DND-41 (cell line): ENCODE results near the gene TMEFF2.

ENCODE experiments used
- ATAC-seq: fragments of 200-7000 bp; cut with Tn5 transposase; 3 replicates; pipeline ENCODE4 v1.9.1; 2021; ENCODE audit warnings: low read depth; ENCODE audit not compliant: insufficient read depth
- DNase-seq: peaks from one replicate; pipeline ENCODE4 v3.0.0-alpha.2; 2020
- H2AFZ ChIP-seq: 2 replicates; pipeline ENCODE4 v1.6.0; 2012; ENCODE audit warnings: low read depth, low read length
- H3K27ac ChIP-seq: 2 replicates; pipeline ENCODE4 v1.5.1; 2012; ENCODE audit warnings: low read length, inconsistent platforms
- H3K27me3 ChIP-seq: fragments of 200-600 bp; sonication (generic); 2 replicates; pipeline ENCODE4 v1.6.0; 2012; ENCODE audit warnings: low read length, mild to moderate bottlenecking, inconsistent platforms; ENCODE audit not compliant: insufficient read depth, poor library complexity
- H3K36me3 ChIP-seq: 2 replicates; pipeline ENCODE4 v1.5.1; 2012; ENCODE audit warnings: low read length, inconsistent platforms; ENCODE audit not compliant: insufficient read depth
- H3K4me1 ChIP-seq: 2 replicates; pipeline ENCODE4 v1.5.1; 2012; ENCODE audit warnings: mild to moderate bottlenecking, low read length; ENCODE audit not compliant: insufficient read depth
- H3K4me2 ChIP-seq: 2 replicates; pipeline ENCODE4 v1.6.0; 2012; ENCODE audit warnings: mild to moderate bottlenecking, moderate library complexity, low read length, inconsistent platforms; ENCODE audit not compliant: insufficient read depth
- H3K4me3 ChIP-seq, 2 experiments: fragments of 200-600 bp in 1 of 2; shearing (Covaris generic) in 1 of 2; 2 replicates each; pipeline ENCODE4 v1.5.1; 2012 to 2016; ENCODE audit warnings: inconsistent platforms in 2 of 2, low read length in 2 of 2, mild to moderate bottlenecking in 2 of 2, low read depth in 1 of 2, moderate library complexity in 1 of 2
- H3K79me2 ChIP-seq: 2 replicates; pipeline ENCODE4 v1.6.0; 2012; ENCODE audit warnings: low read length, inconsistent platforms; ENCODE audit not compliant: insufficient read depth
- H3K9ac ChIP-seq: 2 replicates; pipeline ENCODE4 v1.6.0; 2012; ENCODE audit warnings: low read depth, mild to moderate bottlenecking, inconsistent platforms, low read length, moderate library complexity
- H3K9me3 ChIP-seq: 2 replicates; pipeline ENCODE4 v1.5.1; 2012; ENCODE audit warnings: low read length, moderate library complexity, mild to moderate bottlenecking, inconsistent platforms; ENCODE audit not compliant: insufficient read depth, severe bottlenecking
- H4K20me1 ChIP-seq: 2 replicates; pipeline ENCODE4 v1.6.0; 2012; ENCODE audit warnings: low read length; ENCODE audit not compliant: insufficient read depth
- EZH2 ChIP-seq: IDR thresholded peaks from 3 replicates; pipeline ENCODE4 v1.6.1; 2012; ENCODE audit warnings: borderline replicate concordance, low read depth, mild to moderate bottlenecking, moderate library complexity, low read length, inconsistent platforms; ENCODE audit not compliant: severe bottlenecking
- TF ChIP-seq, protein P1 (sequence below): IDR thresholded peaks from 2 replicates; pipeline ENCODE4 v1.5.1; 2012; ENCODE audit warnings: borderline replicate concordance, low read length, moderate library complexity, mild to moderate bottlenecking; ENCODE audit not compliant: poor library complexity, severe bottlenecking; ENCODE audit errors: extremely low read depth

Gene TMEFF2

DNA sequence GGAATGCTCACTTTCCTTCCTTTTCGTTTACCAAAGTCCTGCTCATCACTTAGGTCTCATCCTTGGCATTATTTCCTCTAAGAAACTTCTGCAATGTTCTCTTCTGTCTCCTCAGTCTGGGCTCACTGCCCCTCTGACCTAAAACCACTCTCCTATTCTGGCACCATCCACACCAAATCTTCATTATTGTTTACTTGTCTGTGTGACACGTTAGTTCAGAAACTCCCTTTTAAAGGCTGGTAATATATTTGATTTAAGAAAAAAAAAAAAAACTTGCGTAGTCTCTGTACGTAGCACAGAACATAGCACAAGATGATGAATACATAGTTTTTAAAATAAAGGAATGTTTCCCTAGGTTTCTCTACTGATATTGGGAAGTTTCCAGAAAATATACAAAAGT, 229.0 kb downstream of the TMEFF2 start:
- no peak overlapping the region for H3K4me3 ChIP-seq
- ATAC-seq (no peak), DNase-seq (no peak)
- TF ChIP-seq EZH2, result no peak
- TF ChIP-seq, protein P1, sequence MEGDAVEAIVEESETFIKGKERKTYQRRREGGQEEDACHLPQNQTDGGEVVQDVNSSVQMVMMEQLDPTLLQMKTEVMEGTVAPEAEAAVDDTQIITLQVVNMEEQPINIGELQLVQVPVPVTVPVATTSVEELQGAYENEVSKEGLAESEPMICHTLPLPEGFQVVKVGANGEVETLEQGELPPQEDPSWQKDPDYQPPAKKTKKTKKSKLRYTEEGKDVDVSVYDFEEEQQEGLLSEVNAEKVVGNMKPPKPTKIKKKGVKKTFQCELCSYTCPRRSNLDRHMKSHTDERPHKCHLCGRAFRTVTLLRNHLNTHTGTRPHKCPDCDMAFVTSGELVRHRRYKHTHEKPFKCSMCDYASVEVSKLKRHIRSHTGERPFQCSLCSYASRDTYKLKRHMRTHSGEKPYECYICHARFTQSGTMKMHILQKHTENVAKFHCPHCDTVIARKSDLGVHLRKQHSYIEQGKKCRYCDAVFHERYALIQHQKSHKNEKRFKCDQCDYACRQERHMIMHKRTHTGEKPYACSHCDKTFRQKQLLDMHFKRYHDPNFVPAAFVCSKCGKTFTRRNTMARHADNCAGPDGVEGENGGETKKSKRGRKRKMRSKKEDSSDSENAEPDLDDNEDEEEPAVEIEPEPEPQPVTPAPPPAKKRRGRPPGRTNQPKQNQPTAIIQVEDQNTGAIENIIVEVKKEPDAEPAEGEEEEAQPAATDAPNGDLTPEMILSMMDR, result no peak
- no peaks in the 10 kb centered on the region for H3K4me1 ChIP-seq
- no peaks in the 10 kb centered on the region for H4K20me1 ChIP-seq
- H3K9ac ChIP-seq, result no peak overlapping the region
- no peaks in the 10 kb centered on the region for H3K36me3 ChIP-seq
- no peak overlapping the region for H3K27ac ChIP-seq
- H2AFZ ChIP-seq, result no peak overlapping the region
- H3K9me3 ChIP-seq, result no peaks in the 10 kb centered on the region
- peaks cover 9% of the 10 kb centered on the region for H3K27me3 ChIP-seq
- H3K4me2 ChIP-seq, result no peak overlapping the region
- no peaks in the 10 kb centered on the region for H3K79me2 ChIP-seq

DNA sequence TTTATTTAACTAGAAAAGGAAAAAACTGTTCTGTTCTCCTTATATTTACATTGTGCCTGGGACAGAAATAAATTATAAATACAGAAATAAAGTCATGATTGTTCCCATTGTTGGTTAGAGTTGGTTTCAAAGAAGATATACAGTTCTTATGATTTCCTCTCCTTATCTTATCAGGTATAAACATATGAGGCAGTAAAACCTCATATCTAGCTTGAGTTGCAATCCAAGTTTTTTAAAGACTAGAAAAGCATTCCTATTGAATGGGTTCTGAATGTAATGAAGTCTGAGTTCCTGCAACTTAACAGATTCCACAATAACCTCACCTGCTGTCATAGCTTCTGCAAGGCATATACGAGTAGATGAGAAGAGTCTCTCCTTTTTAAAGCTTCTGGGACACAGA, 233.2 kb downstream of the TMEFF2 start:
- no peak for DNase-seq
- no peak for TF ChIP-seq EZH2
- TF ChIP-seq, protein P1, result no peak
- Histone ChIP-seq H3K9ac (no peak overlapping the region), H2AFZ (no peak overlapping the region), H3K4me3 (no peak overlapping the region), H3K79me2 (no peaks in the 10 kb centered on the region), H3K27ac (no peak overlapping the region), H3K9me3 (no peaks in the 10 kb centered on the region), H3K27me3 (peaks cover 21% of the 10 kb centered on the region), H3K36me3 (no peaks in the 10 kb centered on the region), H3K4me1 (no peaks in the 10 kb centered on the region), H3K4me2 (no peak overlapping the region), H4K20me1 (no peaks in the 10 kb centered on the region)
- ATAC-seq, result no peak

DNA sequence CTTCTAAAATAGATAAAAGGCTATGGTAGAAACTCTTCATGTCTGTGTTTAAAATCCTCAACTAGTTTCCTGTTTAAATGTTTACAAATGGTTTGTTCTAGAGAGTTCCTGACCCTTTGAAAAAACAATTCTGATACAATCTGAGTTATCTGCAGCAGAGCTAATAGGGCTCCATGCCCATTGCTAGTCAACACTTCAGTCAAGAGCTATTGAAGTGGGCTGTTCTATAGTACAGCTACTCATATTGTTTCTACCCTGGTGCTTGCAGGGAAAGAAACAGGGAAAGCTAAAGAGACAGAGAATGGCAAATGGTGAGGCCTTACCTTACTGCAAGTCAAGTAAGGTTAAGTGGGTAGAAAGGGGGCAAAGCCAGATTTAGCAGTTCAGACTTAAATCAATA, 235.5 kb downstream of the TMEFF2 start:
- Histone ChIP-seq H3K4me2 (no peak overlapping the region), H2AFZ (no peak overlapping the region), H3K4me1 (no peaks in the 10 kb centered on the region), H3K79me2 (no peaks in the 10 kb centered on the region), H3K9ac (no peak overlapping the region), H3K9me3 (no peaks in the 10 kb centered on the region), H3K4me3 (no peak overlapping the region), H4K20me1 (no peaks in the 10 kb centered on the region), H3K27me3 (peaks cover 21% of the 10 kb centered on the region), H3K36me3 (no peaks in the 10 kb centered on the region), H3K27ac (no peak overlapping the region)
- ATAC-seq, result no peak
- no peak for DNase-seq
- TF ChIP-seq EZH2, result no peak
- TF ChIP-seq, protein P1, result no peak
